T47D (cell line): Measurements from ENCODE around the gene GUCY1A2.
A peak's percentile ranks its signal among the peaks of the same experiment; 100 is the strongest.

Experiments
- DNase-seq, 2 experiments: peaks; one replicate each; pipeline versions ENCODE4 v3.0.0 to v3.0.0-alpha.2; 2011 to 2012; ENCODE audit warnings: low read depth in 1 of 2, low spot score in 1 of 2
- JUND ChIP-seq: IDR thresholded peaks from 2 replicates; pipeline ENCODE4 v1.6.1; 2012; ENCODE audit warnings: low read depth
- in situ Hi-C: cut with HindIII; loops from 2 replicates; pipeline ENCODE4 v1.10.0; 2016; ENCODE audit warnings: low sequenced_read_pairs, low pct_unique_long_range_greater_than_20kb

GUCY1A2 gene

DNA sequence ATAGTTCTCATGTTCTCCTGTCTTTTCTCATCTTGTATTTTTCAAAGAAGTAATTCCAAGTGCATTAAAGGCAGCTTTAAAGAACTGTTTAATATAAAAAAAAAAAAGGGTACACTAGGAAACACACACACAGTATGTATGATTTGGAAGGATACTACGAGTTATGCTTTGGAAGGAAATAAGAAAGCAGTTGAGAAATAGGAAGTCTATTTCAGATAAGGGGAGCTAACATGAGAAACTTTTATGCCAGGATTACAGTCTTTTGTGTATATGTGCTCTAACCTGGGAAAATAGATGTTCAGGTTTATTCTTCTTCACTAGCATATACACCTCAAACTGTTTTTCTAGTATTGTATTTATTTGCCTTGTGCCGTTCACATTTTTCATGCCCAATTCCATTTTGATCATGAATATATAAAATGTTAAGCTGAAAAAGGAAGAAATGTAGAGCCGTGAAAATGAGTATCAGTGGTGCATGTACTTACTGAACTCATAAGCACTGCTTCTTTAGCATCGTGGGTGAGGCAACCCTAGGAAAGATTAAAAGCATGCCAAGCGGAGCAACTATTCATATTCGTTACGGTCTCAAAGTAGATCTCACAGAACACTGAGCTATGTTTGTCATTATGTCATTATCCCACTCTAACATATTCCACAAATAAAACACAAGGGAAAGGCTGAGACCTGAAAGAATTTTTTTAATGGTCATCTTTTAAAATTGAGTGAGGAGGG lies 59.6 kb downstream of the GUCY1A2 start:
- TF ChIP-seq JUND, result no peak
- in situ Hi-C loops, result no loop called here
- DNase-seq, result no peak

DNA sequence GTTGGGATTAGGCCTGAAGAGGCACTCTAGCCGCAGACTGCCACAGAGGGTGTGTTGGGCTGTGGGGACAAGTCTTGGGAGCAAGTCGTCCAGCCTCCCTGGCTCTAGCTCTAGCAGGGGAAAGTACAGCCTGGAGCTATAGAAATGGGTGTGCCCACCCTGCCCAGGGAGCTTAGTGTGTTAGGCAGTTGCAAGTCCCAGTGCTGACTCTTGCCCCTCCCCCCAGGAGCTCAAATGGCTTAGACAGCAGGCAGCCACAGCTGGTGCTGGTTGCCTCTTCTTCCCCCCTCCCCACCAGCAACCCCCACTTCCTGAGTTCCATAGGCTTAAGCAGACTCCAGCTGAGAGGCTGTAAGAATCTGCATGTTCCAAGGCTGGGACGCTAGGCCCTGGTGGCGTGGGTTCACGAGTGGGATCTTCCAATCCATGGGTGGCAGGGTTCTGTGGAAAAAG lies 61.2 kb downstream of the GUCY1A2 start:
- no peak for TF ChIP-seq JUND
- in situ Hi-C loops, result no loop called here
- no peak for DNase-seq

GRCh38 chr11:106950067-106950491 lies 68.2 kb downstream of the GUCY1A2 start:
- TF ChIP-seq JUND, result no peak
- DNase-seq, result peak in 1 of 2 experiments; percentile 12
- in situ Hi-C loops, result no loop called here

- in situ Hi-C loops, result no loop called here
- DNase-seq, result no peak
- TF ChIP-seq JUND, result no peak
Measured at GRCh38 chr11:106943089-106943488, 75.2 kb downstream of the GUCY1A2 start.

- no peak for TF ChIP-seq JUND
- in situ Hi-C loops, result no loop called here
- no peak for DNase-seq
Measured at GRCh38 chr11:106939157-106939556, 79.1 kb downstream of the GUCY1A2 start.

DNA sequence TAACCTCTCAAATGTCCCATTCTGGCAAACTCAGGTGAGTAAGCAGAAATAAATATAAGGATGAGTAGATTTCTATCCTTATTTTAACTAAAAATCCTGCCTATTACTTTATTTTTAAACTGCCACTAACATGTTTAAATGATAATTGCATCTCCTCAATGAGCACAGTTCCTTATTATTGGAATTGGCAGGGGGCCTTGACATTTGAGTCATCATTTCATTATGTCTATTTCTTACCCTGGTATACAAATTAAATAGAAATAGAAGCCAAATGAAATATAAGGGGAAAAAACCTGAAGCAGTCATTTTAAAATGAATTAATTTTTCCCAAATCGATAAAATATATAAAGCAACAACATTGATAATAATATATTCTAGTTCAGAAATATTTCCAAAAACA lies 81.2 kb downstream of the GUCY1A2 start:
- in situ Hi-C loops, result no loop called here
- no peak for DNase-seq
- no peak for TF ChIP-seq JUND

DNA sequence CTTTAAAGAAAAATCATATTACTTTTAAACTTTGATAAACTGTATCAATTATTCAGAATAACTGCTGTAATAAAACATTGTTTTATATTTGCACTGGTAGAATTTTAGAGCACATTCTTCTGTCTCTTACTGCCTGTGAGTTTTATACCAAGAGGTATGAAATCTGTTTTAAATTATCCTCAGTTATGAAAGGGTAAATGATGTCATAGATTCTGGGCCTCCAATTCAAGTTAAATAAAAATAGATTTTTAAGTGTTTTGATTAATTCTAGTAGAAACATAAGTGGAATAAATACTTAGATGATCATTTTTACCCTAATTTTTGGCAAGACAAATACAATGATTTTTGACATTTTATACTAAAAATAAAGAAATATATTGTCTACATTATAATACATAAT lies 93.0 kb downstream of the GUCY1A2 start:
- no peak for DNase-seq
- in situ Hi-C loops, result no loop called here
- no peak for TF ChIP-seq JUND

- in situ Hi-C loops, result no loop called here
- DNase-seq, result no peak
- no peak for TF ChIP-seq JUND
Measured at GRCh38 chr11:106920899-106921509, 97.3 kb downstream of the GUCY1A2 start.

DNA sequence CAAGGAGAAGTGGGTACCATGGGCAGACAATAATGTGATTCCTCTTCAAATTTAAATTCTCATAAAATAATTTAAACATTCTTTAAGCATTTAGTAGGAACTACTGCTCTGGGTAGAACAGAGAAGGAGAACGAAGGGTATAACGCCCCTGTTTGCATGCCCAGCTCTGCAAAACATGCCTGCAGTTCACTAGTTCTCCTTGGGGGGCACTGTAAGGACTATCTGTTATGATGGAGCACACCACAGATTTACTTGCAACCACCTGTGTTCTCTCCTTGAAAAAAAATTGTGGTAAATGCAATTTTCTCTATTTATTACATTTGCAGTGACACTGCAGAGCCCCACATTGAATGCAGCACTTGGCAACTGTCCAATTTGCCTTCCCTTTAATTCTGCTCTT lies 100.3 kb downstream of the GUCY1A2 start:
- in situ Hi-C loops, result no loop called here
- DNase-seq, result peak in 1 of 2 experiments; percentile 56
- no peak for TF ChIP-seq JUND

DNA sequence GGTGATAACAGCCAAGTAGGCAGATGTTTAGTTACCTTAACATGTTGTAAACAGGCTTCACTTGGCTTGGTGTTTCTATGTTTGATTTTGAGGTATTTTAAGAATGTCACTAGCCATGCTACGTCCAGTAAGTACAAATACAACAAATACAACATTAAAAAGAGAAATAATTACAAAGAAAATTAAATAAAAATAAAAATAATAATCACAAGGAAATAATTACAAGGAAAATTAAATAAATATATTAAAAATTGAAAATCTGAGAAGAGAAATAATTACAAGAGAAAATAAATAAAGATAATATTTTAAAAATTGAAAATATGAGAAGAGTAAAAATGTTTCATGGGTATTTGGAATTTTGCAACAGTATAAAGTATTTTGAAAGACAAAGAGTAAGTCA lies 103.9 kb downstream of the GUCY1A2 start:
- in situ Hi-C loops, result no loop called here
- TF ChIP-seq JUND, result no peak
- DNase-seq, result no peak

DNA sequence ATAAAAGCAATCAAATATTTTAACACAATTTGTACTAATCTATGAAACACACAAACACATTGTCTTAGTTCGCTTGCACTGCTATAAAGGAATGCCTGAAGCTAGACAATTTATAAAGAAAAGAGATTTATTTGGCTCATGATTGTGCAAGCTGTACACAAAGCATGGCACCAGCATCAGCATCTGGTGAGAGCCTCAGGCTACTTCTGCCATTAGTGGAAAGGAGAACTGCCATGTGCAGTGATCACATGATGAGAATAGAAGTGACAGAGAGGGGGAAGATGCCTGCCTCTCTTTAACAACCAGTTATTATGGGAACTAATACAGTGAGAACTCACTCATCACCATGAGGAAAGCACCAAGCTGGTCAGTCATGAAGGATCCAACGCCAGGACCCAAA lies 105.1 kb downstream of the GUCY1A2 start:
- no peak for DNase-seq
- in situ Hi-C loops, result no loop called here
- no peak for TF ChIP-seq JUND

DNA sequence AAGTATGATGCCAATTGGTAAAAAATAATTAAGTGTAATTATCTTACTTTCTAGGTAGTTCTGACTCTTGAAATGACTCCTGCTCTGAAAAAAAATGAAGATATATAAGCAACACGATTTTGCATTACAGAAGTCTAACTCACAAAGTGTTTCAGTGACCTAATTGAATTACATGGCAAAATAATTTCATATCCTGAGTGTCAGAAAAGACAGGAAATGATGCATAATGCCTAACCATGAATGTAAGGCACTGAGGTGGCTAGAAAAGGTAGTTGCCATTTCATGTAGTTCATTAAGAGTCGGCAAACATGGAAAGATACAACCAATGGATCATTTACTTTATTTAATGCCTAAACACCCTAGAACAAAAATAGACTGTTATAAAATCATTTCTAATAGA lies 113.5 kb downstream of the GUCY1A2 start:
- in situ Hi-C loops, result no loop called here
- no peak for TF ChIP-seq JUND
- no peak for DNase-seq

GRCh38 chr11:106889718-106890117 lies 128.6 kb downstream of the GUCY1A2 start:
- no peak for DNase-seq
- in situ Hi-C loops, result no loop called here
- no peak for TF ChIP-seq JUND
